Ramos (cell line): ENCODE data around the gene CASZ1.

ENCODE experiments used
- in situ Hi-C: fragments of 300-500 bp; cut with MboI; formaldehyde crosslinking; loops from one replicate; pipeline ENCODE4 v1.14.3; 2022; ENCODE audit warnings: low sequenced_read_pairs; ENCODE audit not compliant: unreplicated experiment

CASZ1 gene

GRCh38 chr1:10796029-10796944, at the start of gene CASZ1:
CASZ1 (minus strand) TSS chr1:10796646; CDS start chr1:10693889, 102,757 bp downstream.
- in situ Hi-C loops, result no loop called here

GRCh38 chr1:10843697-10844096, 47.3 kb upstream of the CASZ1 start:
- in situ Hi-C loops, result no loop called here

GRCh38 chr1:10841118-10841517, 44.7 kb upstream of the CASZ1 start:
- in situ Hi-C loops, result no loop called here

- in situ Hi-C loops, result no loop called here
Observed at GRCh38 chr1:10839188-10839770, 42.8 kb upstream of the CASZ1 start.

GRCh38 chr1:10838541-10838940, 42.1 kb upstream of the CASZ1 start:
- in situ Hi-C loops, result no loop called here

GRCh38 chr1:10836726-10837125, 40.3 kb upstream of the CASZ1 start:
- in situ Hi-C loops, result no loop called here

- in situ Hi-C loops, result no loop called here
Observed at GRCh38 chr1:10835822-10836421, 39.5 kb upstream of the CASZ1 start.

- in situ Hi-C loops, result no loop called here
Observed at GRCh38 chr1:10835421-10835820, 39.0 kb upstream of the CASZ1 start.

GRCh38 chr1:10834770-10835412, 38.4 kb upstream of the CASZ1 start:
- in situ Hi-C loops, result no loop called here

GRCh38 chr1:10833630-10834557, 37.4 kb upstream of the CASZ1 start:
- in situ Hi-C loops, result no loop called here

GRCh38 chr1:10832703-10833102, 36.3 kb upstream of the CASZ1 start:
- in situ Hi-C loops, result no loop called here

- in situ Hi-C loops, result no loop called here
Observed at GRCh38 chr1:10830961-10831668, 34.7 kb upstream of the CASZ1 start.

- in situ Hi-C loops, result no loop called here
Observed at GRCh38 chr1:10829965-10830515, 33.6 kb upstream of the CASZ1 start.

GRCh38 chr1:10829067-10829818, 32.8 kb upstream of the CASZ1 start:
- in situ Hi-C loops, result no loop called here

- in situ Hi-C loops, result no loop called here
Observed at GRCh38 chr1:10827377-10828333, 31.2 kb upstream of the CASZ1 start.

- in situ Hi-C loops, result no loop called here
Observed at GRCh38 chr1:10825592-10825991, 29.1 kb upstream of the CASZ1 start.
